GM12865 (cell line): ENCODE measurements around the gene LDLRAD4.
"Not testable (repeated sequence)": the region's sequence is repeated elsewhere in the genome, so short reads cannot be mapped to it uniquely, and the experiment has no call there.

ENCODE experiments used
- DNase-seq: peaks from one replicate; pipeline ENCODE4 v3.0.0; 2010; ENCODE audit warnings: low read depth
- H3K4me3 ChIP-seq: 2 replicates; pipeline ENCODE4 v1.5.1; 2011; ENCODE audit warnings: mild to moderate bottlenecking, low read depth, low read length, control low read depth
- CTCF ChIP-seq: IDR thresholded peaks from 2 replicates; pipeline ENCODE4 v1.5.1; 2011; ENCODE audit warnings: low read length, control low read depth, low read depth, inconsistent platforms; ENCODE audit not compliant: insufficient read depth; ENCODE audit errors: missing control alignments

The LDLRAD4 gene

GRCh38 chr18:13260197-13260934 is 41.8 kb downstream of the LDLRAD4 start:
- TF ChIP-seq CTCF, result no peak
- H3K4me3 ChIP-seq, result no peak overlapping the region
- no peak for DNase-seq

GRCh38 chr18:13260935-13261640 is 42.5 kb downstream of the LDLRAD4 start:
- DNase-seq, result no peak
- no peak overlapping the region for H3K4me3 ChIP-seq
- TF ChIP-seq CTCF, result no peak

- no peak for TF ChIP-seq CTCF
- DNase-seq, result no peak
- no peak overlapping the region for H3K4me3 ChIP-seq
These were observed 43.2 kb downstream of the LDLRAD4 start for GRCh38 chr18:13261661-13262357.

GRCh38 chr18:13262358-13262680 is 43.8 kb downstream of the LDLRAD4 start:
- not testable (repeated sequence) for DNase-seq, H3K4me3 ChIP-seq

- no peak overlapping the region for H3K4me3 ChIP-seq
- no peak for TF ChIP-seq CTCF
- DNase-seq, result no peak
These were observed 44.5 kb downstream of the LDLRAD4 start for GRCh38 chr18:13262839-13263691.

- no peak overlapping the region for H3K4me3 ChIP-seq
- DNase-seq, result no peak
- no peak for TF ChIP-seq CTCF
These were observed 45.8 kb downstream of the LDLRAD4 start for GRCh38 chr18:13264091-13265007.
